ENCODE data around the gene PDE4D. TPM values are rescaled to one million over a fixed set of nuclear protein-coding genes. Genes with fewer than 3 reads are reported as not detected.

The PDE4D gene
- total RNA-seq, 4 donors from 2014 or later, result 6.7 to 21.0 (median 15.0) TPM

DNA sequence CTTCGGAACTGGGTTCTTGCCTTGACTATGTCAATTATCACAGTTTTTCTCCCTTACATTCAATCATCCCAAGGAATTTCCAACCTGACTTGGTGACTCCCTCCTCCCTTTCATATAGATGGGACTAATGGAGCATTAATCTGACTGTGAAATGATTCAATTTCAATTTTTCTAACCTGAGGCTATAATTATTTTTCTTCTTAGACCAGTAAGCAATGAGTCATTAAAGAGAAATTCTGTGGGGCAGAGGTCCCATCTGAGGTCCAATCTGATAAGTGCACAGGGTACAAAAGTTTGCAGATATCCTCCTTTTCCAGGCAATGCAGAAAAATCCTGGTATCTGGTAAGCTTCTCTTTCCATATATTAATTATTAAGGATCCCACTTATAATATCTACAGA is 18.9 kb downstream of the PDE4D start:
- DNase-seq (ENCODE audit: low spot score in 2 of 2), result no peak
- TF ChIP-seq, protein P1, sequence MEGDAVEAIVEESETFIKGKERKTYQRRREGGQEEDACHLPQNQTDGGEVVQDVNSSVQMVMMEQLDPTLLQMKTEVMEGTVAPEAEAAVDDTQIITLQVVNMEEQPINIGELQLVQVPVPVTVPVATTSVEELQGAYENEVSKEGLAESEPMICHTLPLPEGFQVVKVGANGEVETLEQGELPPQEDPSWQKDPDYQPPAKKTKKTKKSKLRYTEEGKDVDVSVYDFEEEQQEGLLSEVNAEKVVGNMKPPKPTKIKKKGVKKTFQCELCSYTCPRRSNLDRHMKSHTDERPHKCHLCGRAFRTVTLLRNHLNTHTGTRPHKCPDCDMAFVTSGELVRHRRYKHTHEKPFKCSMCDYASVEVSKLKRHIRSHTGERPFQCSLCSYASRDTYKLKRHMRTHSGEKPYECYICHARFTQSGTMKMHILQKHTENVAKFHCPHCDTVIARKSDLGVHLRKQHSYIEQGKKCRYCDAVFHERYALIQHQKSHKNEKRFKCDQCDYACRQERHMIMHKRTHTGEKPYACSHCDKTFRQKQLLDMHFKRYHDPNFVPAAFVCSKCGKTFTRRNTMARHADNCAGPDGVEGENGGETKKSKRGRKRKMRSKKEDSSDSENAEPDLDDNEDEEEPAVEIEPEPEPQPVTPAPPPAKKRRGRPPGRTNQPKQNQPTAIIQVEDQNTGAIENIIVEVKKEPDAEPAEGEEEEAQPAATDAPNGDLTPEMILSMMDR (IDR thresholded peaks at IDR 0.05), result no peak
- TF ChIP-seq POLR2A (IDR thresholded peaks at IDR 0.05), result no peak
- intact Hi-C loops (cut with DNase I; ENCODE audit: low total_unique reads), result no loop called here
- WGBS, 2 donors, result 89 to 100% methylated on average over 1 of the region's 1 CpG
- no peak overlapping the region for H3K4me3 ChIP-seq (ENCODE audit: low read depth, poor library complexity, severe bottlenecking)

DNA sequence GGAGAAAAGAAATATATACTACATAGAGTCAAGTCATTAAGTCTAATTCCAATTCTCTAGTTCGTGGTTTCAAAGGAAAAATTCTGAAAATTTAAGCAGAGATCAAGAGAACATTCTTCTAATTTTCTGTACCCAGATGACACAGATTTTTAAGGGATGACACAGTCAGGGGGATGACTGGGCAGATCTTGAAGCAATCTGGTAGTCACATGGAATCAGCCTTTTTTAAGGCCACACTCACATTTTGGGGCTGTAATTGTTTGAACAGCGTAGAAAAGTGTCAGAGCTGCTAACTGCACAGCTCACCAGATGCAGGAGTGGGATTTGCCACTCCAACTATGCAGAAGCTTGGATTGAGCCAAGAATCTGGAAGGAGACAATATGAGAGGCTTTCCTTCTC is 20.4 kb downstream of the PDE4D start:
- intact Hi-C loops (cut with DNase I; ENCODE audit: low total_unique reads), result no loop called here
- 62 to 70% methylated on average over 2 of the region's 2 CpGs for WGBS, 2 donors
- DNase-seq (ENCODE audit: low spot score in 2 of 2), result no peak
- no peak for TF ChIP-seq POLR2A (IDR thresholded peaks at IDR 0.05)
- TF ChIP-seq, protein P1 (IDR thresholded peaks at IDR 0.05), result no peak
- no peak overlapping the region for H3K4me3 ChIP-seq (ENCODE audit: low read depth, poor library complexity, severe bottlenecking)

DNA sequence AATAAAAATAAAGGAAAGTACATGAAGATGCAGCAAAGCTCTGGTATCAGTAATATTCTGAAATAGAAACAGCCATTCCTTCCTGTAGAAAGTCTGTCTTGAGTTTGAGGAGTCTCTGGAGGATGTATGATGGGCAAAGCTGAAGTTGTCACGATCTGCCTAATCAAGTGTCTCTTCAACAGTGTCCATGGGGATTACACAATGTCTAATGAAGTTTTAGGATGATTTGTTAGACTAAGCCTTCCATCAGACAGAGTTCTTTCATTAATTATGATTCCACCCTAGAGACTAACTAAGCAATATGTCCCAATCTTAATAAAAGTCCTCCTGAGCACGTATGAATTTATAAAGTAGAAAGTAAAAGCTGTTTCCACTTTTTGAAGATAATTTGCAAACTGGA is 26.9 kb downstream of the PDE4D start:
- intact Hi-C loops (cut with DNase I; ENCODE audit: low total_unique reads), result no loop called here
- no peak for DNase-seq (ENCODE audit: low spot score in 2 of 2)
- H3K4me3 ChIP-seq (ENCODE audit: low read depth, poor library complexity, severe bottlenecking), result no peak overlapping the region
- TF ChIP-seq, protein P1 (IDR thresholded peaks at IDR 0.05), result no peak
- no peak for TF ChIP-seq POLR2A (IDR thresholded peaks at IDR 0.05)
- WGBS, 2 donors, result 66 to 75% methylated on average over 2 of the region's 2 CpGs

DNA sequence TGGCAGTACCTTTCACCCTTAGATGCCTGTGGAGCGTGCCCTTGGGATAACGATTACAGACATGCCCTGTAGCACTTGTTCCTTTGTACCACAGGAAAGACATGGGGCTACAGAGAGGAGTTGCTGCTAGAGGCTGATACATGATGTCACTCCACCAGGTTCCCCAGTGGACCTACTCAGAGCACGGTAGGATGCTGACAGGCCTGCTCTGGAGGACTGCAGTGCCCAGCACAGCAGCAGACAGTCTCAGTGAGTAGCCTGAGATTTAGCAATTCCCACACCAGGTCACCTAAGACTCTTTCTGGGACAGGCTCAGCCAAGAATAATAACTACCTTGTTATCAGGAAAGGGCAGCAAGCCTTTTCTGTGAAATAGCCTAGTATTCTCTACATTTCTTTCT is 28.8 kb downstream of the PDE4D start:
- intact Hi-C loops (cut with DNase I; ENCODE audit: low total_unique reads), result no loop called here
- H3K4me3 ChIP-seq (ENCODE audit: low read depth, poor library complexity, severe bottlenecking), result no peak overlapping the region
- TF ChIP-seq, protein P1 (IDR thresholded peaks at IDR 0.05), result no peak
- no peak for TF ChIP-seq POLR2A (IDR thresholded peaks at IDR 0.05)
- no peak for DNase-seq (ENCODE audit: low spot score in 2 of 2)
- WGBS, 2 donors, result 61 to 76% methylated on average over 3 of the region's 3 CpGs

DNA sequence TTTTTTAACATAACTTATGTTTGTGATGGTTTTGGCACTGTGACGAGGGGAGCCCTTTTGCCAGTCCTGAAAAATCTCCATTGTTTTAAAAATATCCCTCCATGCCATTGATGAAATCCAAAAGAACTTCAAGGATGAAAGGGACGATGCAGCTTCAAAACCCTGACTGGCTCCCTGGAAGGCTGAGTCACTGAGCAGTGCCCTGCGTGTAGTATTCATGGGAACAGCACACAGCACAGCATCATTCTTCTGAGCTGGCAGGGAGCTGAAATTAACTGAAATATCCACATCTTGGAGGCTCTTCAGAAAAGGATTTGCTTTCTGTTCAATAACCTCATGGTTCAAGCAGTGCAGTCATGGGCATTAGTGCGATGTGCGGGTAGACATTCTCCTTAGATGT is 29.7 kb downstream of the PDE4D start:
- intact Hi-C loops (cut with DNase I; ENCODE audit: low total_unique reads), result no loop called here
- no peak overlapping the region for H3K4me3 ChIP-seq (ENCODE audit: low read depth, poor library complexity, severe bottlenecking)
- 74 to 78% methylated on average over 5 of the region's 5 CpGs for WGBS, 2 donors
- TF ChIP-seq, protein P1 (IDR thresholded peaks at IDR 0.05), result no peak
- TF ChIP-seq POLR2A (IDR thresholded peaks at IDR 0.05), result no peak
- no peak for DNase-seq (ENCODE audit: low spot score in 2 of 2)

DNA sequence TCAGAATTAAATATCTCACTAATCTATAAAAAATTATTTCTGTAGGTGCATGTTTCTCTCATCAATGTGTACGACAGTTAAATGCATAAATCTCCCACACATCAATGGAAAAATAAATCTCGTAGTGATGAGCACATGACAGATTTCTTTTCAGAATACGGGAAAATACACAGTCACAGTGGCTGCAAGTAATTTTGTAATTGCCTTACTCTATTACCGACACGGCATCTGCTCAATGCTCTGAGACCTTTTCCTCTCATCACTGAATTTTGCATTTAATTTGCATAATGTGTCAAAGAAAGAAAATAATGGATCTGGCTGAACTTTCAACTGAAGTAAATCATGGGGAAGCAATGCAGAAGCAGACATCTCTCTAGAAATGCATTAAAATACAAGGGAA is 37.2 kb downstream of the PDE4D start:
- TF ChIP-seq POLR2A (IDR thresholded peaks at IDR 0.05), result no peak
- TF ChIP-seq, protein P1 (IDR thresholded peaks at IDR 0.05), result no peak
- no peak for DNase-seq (ENCODE audit: low spot score in 2 of 2)
- no peak overlapping the region for H3K4me3 ChIP-seq (ENCODE audit: low read depth, poor library complexity, severe bottlenecking)
- intact Hi-C loops (cut with DNase I; ENCODE audit: low total_unique reads), result no loop called here
- 75 to 79% methylated on average over 5 of the region's 5 CpGs for WGBS, 2 donors
